Kasumi-1 (cell line): ENCODE data around the gene MUTYH.

Experiments used
- DNase-seq, 2 experiments: peaks; one replicate each; lab custom pipeline; 2025; lab: John Stamatoyannopoulos, UW

MUTYH gene

DNA sequence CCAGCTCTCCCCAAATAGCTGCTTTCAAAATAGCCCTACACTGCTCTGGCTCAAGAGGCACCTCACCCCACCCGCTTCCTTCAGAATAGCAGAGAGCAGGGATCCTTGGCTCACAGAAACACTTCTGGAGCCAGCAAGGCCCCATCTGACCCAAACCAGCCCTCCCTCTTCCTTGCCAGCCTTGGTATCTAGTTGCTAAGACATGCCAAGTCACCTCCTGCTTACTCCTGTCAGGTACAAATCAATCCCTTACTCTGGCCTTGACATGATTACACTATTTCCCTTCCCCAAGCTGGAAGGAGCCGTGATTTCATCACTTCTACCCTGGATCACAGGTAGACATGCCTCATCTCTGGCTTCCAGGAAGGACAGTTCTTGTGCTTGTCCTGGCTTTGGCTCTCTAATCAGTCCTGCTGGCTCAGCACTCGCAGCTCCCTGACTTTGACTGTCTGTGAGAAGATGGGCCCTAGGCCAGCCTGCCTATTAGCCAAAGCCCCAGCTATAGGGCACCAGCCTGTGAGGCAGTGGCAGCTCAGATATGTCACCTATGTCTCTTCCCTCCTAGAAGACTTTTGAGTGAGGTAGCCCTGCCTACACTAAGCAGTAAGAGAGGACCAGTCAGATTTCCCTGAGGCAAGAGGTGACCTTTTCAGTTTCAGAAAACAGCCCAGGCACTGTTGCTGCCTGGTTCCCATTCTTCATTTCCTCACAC lies 8.9 kb upstream of the MUTYH start:
- DNase-seq, result no peak

DNA sequence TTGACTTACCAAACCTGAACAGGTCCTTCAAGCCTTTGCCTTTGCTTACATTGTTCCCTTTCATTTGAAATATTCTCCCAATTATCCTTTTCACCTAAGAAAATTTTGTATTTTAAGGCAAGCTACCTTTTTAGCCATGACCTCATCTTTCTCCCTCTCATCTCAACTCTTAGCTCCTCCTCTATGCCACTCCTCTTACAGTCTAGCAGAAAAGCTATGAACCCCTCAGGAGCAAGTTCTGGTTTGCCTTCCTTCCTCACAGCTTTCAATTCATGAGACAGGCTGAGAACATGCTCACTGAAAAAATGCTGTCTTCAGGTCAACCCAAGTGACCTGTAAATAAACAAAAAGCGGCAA lies 8.3 kb upstream of the MUTYH start:
- DNase-seq, result no peak

DNA sequence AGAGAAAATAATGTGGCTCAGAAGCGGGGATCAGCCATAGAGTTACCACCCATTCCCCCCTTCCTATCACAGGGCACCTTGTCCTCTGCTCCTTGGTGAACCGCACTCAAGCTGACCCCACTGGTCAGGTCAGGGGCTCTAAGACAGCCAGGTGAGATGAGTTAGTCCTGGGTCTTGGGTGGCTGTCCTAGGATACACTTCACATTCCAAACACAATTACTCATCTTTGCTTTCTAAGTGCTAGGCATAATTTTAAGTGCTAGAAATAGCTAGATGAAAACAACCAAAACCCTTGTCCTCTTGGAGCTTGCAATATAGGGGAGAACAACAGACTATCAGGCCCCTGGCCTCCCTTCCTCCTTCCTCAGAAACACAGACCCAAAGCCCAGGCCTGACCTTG lies 7.8 kb upstream of the MUTYH start:
- DNase-seq, result no peak

DNA sequence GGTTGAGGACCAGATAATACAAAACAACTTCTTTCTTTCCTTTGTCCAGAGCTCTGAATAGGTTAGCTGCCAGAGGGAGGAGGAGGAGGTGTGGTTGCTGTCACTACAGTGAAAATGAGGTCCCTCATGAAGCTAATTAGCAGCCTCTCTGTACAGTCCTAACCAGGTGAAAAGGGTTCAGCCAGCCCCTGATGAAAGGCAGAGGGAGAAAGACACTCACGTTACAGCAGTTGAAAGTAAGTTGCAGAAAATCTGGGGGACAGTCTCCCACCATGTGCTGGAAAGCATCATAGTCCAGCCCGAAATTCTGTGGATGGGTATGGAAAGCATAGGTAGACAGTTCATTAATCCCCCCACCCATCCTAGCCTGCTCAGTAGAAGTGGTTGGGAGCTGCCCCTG lies 6.2 kb upstream of the MUTYH start:
- no peak for DNase-seq

DNA sequence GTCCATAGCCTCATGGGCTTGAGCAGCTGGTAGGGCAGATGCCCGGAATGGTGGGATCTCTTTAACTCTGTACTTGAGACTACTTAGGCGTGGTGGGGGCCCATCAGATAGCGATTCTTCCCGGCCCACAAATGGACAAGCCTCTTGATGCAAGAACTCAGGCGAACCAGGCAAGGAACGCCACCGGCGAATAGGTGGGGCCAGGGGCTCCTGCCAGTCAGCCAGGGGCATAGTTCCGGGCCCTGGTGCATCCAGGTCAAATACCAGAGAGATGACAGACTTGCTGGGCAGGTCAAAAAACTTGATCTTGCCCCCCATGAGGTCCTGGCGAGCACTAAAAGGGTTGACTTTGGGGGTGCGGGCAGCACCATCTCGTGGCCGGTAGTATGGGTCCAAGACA lies 4.8 kb upstream of the MUTYH start:
- no peak for DNase-seq

DNA sequence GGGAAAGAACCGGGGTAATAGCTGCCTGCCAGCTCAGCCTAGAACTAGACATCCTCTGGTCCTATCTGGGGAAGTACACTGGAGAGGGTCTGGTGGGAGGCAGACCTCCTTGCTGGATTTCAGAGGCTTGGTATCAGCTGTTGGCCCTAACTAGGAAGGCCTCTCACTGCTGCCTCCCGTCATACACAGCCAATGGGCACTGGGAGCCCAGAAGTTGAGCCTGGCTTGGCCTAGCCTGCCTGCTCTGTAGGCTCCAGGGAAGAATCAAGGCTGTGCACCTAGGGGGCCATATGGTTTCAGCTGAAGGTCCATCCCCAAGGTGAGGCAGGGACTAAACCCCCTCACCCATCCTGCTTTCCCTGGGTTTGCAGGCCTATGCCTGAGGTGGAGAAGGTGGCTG lies 4.3 kb upstream of the MUTYH start:
- DNase-seq, result no peak

DNA sequence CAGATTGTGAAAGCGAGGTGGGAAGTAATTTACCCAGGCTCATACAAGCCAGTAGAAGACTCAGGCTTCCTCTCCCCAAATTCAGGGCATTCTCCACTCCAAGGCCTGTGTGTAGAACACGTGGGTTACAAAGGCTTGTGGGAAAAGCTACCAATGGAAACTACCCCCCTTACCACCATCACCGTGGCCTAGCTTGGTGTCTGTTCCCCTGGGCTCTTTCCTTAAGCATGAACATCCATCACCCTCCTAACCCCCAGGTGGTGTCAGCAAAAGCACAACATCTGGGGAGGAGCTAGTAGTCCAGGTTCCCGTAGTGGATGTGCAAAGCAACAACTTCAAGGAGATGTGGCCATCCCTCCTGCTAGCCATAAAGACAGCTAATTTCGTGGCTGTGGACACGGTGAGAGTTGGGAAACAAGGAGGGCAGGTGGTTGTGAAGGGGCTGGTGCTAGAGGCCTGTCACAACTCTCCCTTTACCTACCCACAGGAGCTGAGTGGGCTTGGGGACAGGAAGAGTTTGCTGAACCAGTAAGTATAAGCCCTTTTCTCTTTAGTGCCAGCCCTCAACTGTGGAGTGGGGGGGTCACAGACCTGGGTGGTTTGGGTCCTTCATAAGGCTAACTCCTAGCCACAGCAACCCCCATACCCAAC lies 701 bp upstream of the MUTYH start:
- DNase-seq, result peak in 1 of 2 experiments; percentile 18

DNA sequence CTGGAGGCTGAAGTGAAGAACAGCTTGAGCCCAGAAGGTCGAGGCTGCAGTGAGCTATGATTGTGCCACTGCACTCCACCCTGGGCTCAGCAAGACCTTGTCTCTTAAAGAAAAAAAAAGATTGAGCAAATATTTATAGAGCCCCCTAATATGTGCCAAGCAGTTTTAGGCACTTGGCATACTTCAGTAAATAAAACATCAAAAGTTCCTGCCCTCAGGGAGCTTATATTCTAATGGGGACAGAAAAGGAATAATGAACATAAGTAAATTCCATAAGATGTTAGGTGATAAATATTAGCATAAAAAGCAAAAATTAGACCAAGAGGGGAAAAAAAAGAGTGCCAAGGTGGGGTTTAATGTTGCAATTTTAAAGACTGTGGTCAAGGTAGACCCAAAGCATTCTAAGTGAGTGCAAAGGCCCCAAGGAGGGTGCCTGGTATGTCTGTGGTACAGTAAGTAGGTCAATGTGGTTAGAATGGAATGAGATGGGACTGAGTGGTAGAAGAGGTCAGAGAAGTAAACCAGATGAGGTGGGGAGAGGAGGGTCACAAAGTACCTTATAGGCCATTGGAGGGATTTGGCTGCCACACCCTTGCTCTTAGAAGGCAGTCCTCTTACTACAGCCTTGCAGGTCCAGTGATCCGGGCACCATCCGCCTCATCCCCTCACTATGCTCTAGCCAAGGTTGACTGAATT lies 2.5 kb downstream of the MUTYH start:
- DNase-seq, result no peak

DNA sequence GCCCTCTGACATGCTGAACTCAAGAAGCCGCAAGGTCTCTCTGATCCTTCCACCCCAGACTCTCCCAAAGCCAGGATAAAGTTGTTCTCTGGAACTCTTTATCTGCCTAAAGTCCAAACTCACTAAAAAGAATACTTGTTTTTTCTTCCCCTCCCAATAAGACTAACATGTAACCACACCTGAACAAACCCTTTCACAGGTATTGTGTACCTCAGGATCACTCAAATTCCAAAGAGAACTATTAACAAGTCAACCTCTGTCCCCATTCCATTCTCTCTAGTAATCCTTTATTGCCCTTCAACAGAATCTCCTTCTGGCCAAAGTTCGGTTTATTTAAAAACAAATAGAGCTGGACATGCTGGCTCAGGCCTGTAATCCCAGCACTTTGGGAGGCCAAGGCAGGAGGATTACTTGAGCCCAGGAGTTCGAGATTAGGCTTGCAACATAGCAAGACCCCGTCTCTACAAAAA lies 4.3 kb downstream of the MUTYH start:
- DNase-seq, result no peak

DNA sequence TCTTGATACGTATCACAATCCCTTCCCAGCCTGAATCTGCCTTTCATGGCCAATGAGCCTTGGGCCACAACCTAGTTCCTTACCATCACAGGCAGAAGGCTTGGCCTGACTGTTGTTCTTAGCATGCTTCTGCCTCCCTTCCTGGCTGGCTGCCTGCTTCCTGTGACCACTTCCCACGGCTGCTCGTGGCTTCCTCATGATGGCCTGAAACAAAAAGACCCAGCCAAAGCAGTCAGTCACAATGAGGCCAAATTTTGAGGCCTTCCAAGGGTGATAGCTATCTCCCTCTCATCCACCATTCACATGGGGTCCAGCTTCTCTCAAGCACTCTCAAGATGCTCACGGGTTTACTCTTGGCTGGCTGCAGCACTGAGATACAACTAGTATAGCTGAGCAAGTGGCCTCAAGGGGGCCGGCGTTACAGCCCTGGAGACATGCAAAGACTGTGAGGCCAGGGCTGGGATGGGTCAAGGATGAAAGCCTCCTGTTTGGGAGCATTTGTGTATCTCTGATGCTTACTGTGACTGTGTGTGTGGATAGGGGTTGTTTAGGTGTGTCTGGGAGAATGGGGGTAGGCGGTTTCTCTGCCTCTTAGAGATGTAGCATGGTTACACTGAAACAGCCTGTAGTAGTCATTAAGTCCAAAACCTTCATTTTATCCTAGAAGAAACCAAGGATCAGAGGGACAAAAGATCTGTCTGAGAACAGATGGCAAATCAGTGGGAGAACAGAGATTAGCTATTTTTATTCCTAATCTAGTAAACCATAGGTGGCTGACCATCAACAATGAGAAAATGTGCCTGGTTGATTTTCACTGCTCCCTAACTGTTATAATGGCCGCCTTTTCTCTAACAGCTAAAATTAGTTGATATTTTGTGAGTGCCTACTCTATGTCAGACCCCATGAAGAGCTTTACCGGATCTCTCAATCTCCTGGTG lies 5.7 kb downstream of the MUTYH start:
- peak; percentile 64 to 76 for DNase-seq

DNA sequence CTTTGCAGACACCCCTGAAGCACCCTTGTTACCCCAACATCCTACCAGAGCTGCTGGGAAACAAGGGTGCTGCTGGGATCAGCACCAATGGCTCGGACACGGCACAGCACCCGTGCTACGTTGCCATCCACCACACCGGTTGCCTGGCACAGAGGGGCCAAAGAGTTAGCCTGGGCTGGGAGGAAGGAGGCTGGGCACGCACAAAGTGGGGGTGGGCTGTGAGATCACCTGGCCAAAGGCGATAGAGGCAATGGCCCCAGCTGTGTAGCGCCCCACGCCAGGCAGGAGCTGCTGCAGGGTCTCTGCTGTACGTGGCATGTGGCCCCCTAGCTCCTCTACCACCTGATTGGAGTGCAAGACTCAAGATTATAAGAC lies 7.9 kb downstream of the MUTYH start:
- no peak for DNase-seq

DNA sequence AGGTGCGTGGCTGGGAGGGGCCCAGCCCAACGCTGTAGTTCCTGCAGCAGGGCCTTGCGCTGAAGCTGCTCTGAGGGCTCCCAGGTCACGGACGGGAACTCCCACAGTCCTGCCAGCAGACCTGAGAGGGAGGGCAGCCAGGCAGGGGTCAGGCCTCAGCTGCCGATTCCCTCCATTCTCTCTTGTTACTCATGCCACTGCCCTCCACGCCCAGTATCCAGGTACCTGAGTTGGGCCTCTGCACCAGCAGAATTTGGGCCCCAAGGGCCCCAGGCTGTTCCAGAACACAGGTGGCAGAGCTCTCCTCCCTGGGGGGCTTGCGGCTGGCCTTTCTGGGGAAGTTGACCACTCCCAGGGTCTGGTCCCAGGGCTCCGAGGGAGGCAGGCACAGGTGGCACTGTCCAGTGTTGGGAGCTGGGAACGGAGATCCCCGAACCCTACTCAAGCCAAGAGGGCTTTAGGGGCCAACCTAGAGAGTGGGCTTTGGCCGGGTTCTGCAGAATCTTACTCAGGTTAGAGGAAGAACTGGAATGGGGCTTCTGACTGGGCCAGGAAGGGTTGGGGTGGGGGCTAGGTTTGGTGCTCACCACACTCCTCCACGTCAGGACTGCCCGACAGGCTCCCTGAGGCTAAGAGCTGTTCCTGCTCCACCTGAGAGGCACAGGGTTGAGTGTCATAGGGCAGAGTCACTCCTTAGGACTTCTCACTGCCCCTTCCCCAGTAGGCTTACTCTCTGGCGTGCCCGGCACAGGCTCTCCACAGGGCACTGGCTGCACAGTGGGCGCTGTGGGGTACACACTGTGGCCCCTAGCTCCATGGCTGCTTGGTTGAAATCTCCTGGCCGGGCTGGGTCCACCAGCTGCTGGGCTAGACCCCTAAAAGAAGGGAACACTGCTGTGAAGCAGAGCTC lies 8.5 kb downstream of the MUTYH start:
- DNase-seq, result no peak

DNA sequence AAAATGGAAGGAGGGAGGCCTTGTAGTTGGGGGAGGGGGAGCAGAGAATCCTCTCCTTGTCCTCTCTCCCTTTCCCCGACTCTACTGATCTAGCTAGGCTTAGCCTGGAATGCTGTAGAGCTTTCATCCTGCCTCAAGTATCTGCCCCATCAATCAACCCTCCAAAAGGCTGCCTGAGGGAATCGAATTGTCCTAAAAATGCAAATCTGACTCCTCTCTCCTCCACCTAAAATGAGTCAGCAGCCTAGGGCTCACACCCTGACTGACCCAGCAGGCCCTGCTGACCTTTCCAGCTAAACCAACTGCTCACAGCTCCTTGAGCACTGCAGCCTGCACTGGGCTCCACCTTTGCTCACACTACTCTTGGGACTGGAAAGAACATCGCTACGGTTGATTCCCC lies 10.8 kb downstream of the MUTYH start:
- DNase-seq, result no peak

DNA sequence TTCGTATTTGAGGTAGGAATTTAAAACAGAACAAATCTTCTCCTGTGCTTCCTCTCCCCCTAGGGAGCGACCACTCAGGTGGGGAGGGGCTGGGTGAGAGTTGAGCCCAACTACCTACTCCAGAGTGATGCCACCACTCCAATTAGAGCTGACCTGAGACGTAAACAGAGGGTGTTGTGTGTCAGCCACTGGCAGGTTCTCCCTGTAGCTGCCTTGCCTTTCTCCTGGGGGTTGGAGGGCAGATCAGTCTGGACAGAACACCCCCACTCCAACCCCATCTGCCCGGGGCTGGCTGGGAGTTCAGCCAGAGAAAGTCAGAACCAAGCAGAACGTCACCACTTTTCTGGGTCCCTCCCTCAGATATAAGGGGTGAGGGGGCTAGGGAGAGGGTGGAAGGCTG lies 11.6 kb downstream of the MUTYH start:
- no peak for DNase-seq

DNA sequence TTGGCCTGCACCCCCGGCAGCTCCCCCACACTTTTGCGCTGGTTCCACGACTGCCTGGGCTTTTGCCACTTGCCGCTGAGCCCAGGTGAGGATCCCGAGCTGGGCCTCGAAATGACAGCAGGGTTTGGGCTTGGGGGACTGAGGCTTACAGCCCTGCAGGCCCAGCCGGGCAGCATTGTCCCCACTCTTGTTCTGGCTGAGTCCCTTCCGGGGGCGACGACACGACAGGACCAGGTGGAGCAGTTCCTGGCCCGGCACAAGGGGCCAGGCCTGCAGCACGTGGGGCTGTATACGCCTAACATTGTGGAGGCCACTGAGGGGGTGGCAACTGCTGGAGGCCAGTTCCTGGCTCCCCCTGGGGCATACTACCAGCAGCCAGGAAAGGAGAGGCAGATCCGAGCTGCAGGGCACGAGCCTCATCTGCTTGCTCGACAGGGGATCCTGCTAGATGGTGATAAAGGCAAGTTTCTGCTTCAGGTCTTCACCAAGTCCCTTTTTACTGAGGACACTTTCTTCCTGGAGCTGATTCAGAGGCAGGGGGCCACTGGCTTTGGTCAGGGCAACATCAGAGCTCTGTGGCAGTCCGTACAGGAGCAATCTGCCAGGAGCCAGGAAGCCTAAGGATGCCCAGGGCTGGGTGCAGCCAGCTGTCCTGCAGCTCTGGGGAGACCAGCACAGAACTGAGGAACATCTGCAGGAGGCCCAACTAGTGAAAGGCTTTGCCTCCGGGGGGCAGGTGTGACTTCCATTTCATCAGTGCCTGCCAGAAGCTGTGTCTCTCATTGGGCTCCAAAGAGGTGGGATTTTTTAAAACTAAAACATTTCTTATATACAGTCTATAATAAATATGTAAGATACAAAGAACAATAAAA lies 12.4 kb downstream of the MUTYH start:
- DNase-seq, result peak in 1 of 2 experiments; percentile 32

DNA sequence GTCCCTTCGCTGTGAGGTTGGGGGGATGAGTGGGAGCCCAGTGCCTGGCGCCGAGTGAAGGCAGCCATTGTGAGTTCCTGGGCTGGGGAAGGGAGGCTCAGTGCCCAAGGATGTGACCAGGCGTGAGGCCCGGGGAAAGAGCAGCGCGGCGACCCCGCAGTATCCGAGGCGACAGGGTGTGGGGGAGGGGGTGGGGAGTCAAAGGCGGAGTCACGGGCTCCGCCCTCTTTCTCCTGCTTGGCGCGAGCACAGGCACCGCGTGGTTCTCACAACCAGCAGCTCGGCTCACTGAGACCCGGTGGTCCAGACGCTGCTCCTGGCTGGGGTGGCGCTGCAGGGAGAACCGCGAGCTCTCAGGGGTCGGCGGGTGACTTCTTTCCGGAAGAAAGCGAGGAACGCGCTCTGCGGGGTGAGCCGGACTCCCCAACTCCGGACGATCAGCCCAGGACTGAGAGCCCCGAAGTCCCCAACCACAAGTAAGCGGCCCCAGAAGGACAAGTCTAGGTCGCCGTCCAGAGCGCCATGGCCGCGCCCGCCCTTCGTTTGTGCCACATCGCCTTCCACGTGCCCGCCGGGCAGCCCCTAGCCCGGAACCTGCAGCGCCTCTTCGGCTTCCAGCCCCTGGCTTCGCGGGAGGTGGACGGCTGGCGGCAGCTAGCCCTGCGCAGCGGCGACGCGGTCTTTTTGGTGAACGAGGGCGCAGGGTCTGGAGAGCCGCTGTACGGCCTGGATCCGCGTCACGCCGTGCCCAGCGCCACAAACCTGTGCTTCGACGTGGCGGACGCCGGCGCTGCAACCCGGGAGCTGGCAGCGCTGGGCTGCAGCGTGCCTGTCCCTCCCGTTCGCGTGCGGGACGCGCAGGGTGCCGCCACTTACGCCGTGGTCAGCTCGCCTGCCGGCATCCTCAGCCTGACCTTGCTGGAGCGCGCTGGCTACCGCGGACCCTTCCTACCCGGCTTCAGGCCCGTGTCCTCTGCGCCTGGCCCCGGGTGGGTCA lies 13.3 kb downstream of the MUTYH start, which contains the start of gene HPDL:
TSS of gene HPDL (plus strand) at position 269 of the 997 bp plus-strand sequence. CDS start at position 523, 254 bp downstream.
- peak; percentile 71 to 81 for DNase-seq

DNA sequence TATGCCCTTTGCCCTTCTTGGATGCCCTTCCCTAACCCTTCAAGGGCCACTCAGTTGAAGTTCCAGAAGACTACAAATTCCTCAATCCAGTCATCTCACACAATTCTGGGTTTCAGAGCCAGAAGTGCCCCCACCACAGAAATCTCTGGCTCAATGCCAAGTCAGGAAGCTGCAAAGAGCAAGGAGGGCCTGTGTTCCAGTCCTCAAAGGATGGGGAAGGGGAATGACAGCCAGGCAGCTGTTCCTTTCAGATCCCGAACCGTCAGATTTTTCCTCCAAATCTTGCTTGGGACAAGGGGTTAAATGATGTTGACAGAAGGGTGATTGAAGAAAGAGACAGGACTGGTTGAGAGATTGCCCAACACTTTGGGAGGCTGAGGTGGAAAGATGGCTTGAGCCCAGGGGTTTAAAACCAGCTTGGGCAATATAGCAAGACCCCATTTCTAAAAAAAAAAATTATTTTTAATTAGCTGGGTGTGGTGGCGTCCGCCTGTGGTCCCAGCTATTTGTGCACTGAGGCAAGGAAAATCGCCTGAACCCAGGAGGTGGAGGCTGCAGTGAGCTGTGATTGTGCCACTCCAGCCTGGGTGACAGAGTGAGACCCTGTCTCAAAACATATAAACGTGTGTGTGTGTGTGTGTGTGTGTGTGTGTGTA lies 14.3 kb downstream of the MUTYH start:
- DNase-seq, result no peak

DNA sequence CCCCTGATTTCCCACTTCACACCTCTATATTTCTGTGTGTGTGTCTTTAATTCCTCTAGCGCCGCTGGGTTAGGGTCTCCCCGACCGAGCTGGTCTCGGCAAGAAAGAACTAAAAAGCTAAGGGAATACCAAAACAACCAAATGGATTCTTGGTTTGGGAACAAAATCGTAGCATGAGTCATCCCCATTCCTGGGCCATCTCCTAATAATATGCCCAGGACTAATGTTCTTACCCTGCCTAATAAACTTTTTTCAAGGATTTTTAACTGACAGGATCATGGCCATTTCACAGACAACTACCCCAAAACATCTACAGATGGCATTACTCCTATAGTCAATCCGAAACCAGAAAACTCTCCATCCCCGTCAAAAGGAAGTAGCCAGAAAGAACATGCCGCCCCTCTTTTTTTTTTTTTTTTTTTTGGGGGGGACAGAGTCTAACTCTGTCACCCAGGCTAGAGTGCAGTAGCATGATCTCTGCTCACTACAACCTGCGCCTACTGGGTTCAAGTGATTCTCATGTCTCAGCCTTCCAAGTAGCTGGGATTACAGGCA lies 17.7 kb downstream of the MUTYH start:
- no peak for DNase-seq
